Parathyroid adenoma (tissue), 2 donors: ENCODE data around the gene HOXD8.

ENCODE experiments used
- H2AFZ ChIP-seq: fragments of 300-600 bp; sonication (generic); one replicate; pipeline ENCODE4 v1.7.0; 2017; ENCODE audit warnings: antibody characterized with exemption, mild to moderate bottlenecking
- H3K27ac ChIP-seq: fragments of 300-600 bp; sonication (generic); one replicate; pipeline ENCODE4 v1.7.0; 2017
- H3K27me3 ChIP-seq: fragments of 300-600 bp; sonication (generic); one replicate; pipeline ENCODE4 v1.7.0; 2017; ENCODE audit warnings: low read length; ENCODE audit not compliant: control insufficient read depth, insufficient read depth
- H3K36me3 ChIP-seq: fragments of 300-600 bp; sonication (generic); one replicate; pipeline ENCODE4 v1.7.0; 2017; ENCODE audit warnings: low read length; ENCODE audit not compliant: control insufficient read depth, insufficient read depth
- H3K4me1 ChIP-seq: fragments of 300-600 bp; sonication (generic); one replicate; pipeline ENCODE4 v1.7.0; 2017; ENCODE audit warnings: control low read depth
- H3K4me2 ChIP-seq: fragments of 300-600 bp; sonication (generic); one replicate; pipeline ENCODE4 v1.7.0; 2017; ENCODE audit warnings: low read length
- H3K4me3 ChIP-seq: fragments of 300-600 bp; sonication (generic); one replicate; pipeline ENCODE4 v1.7.0; 2017; ENCODE audit warnings: low read depth, low read length
- H3K79me2 ChIP-seq: fragments of 300-600 bp; sonication (generic); one replicate; pipeline ENCODE4 v1.7.0; 2017; ENCODE audit warnings: control low read depth
- H3K9ac ChIP-seq: fragments of 300-600 bp; sonication (generic); one replicate; pipeline ENCODE4 v1.7.0; 2017; ENCODE audit warnings: mild to moderate bottlenecking
- H3K9me3 ChIP-seq: fragments of 300-600 bp; sonication (generic); one replicate; pipeline ENCODE4 v1.7.0; 2017; ENCODE audit warnings: low read length; ENCODE audit not compliant: control insufficient read depth
- TF ChIP-seq, protein P1 (sequence below): fragments of 300-600 bp; sonication (generic); IDR thresholded peaks from one replicate; pipeline ENCODE4 v1.7.0; 2017; ENCODE audit warnings: antibody characterized with exemption, mild to moderate bottlenecking
- donor health status: primary hyperparathyroidism.

Gene HOXD8

DNA sequence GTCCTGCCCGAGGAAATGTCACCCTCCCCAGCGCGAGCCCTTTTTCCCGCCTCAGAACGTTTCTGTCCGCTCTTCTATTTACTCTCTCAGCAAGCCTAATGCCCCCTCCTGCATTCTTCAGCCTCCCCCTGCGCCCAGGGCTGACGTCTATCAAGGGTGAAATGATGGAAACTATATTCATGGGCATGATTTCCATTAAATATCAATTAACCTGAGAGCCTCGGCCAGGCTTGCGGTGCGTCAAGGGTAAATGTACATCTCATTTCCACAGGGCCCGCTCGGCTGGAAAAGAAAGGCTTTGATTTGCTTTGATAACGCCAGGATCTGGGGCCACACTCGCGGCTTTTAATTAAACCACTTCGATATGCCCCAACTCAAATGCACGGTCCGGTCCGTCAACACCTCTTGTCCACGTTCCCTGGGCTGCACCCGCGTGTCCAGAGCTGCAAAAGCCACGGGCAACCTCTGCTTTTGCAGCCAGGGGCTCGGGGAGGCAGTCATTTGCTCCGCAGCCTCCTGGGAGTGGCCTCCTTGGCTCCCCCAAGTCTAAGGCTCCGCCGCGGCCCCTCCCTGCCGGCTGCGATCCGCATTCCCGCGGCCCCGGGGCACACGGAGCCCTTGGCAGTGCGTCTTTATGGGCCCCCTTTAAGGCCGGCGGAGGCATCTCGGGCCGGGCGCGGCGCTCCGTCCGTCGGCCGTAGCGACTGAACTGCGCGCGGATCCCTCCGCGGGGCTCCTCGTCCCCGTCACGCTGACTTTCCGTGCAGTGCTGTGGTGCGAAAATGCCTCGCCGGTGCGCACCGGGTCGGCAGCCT lies at the start of gene HOXD8:
Gene HOXD8, plus strand, starts transcription at position 724 of the 815 bp plus-strand sequence. CDS start 662 bp downstream, outside the sequence.
- Histone ChIP-seq H3K9ac (no peak within 1 kb of the TSS), H3K27ac (no peak within 1 kb of the TSS), H3K79me2 (no peaks in the 10 kb centered on the region), H3K4me2 (no peak within 1 kb of the TSS), H3K4me1 (no peaks in the 10 kb centered on the region), H3K36me3 (no peaks in the 10 kb centered on the region), H2AFZ (peak within 1 kb of the TSS; percentile 14), H3K4me3 (peak within 1 kb of the TSS; percentile 23), H3K9me3 (peaks cover 4% of the 10 kb centered on the region), H3K27me3 (peaks cover 20% of the 10 kb centered on the region)
- TF ChIP-seq, protein P1, sequence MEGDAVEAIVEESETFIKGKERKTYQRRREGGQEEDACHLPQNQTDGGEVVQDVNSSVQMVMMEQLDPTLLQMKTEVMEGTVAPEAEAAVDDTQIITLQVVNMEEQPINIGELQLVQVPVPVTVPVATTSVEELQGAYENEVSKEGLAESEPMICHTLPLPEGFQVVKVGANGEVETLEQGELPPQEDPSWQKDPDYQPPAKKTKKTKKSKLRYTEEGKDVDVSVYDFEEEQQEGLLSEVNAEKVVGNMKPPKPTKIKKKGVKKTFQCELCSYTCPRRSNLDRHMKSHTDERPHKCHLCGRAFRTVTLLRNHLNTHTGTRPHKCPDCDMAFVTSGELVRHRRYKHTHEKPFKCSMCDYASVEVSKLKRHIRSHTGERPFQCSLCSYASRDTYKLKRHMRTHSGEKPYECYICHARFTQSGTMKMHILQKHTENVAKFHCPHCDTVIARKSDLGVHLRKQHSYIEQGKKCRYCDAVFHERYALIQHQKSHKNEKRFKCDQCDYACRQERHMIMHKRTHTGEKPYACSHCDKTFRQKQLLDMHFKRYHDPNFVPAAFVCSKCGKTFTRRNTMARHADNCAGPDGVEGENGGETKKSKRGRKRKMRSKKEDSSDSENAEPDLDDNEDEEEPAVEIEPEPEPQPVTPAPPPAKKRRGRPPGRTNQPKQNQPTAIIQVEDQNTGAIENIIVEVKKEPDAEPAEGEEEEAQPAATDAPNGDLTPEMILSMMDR: no peak

DNA sequence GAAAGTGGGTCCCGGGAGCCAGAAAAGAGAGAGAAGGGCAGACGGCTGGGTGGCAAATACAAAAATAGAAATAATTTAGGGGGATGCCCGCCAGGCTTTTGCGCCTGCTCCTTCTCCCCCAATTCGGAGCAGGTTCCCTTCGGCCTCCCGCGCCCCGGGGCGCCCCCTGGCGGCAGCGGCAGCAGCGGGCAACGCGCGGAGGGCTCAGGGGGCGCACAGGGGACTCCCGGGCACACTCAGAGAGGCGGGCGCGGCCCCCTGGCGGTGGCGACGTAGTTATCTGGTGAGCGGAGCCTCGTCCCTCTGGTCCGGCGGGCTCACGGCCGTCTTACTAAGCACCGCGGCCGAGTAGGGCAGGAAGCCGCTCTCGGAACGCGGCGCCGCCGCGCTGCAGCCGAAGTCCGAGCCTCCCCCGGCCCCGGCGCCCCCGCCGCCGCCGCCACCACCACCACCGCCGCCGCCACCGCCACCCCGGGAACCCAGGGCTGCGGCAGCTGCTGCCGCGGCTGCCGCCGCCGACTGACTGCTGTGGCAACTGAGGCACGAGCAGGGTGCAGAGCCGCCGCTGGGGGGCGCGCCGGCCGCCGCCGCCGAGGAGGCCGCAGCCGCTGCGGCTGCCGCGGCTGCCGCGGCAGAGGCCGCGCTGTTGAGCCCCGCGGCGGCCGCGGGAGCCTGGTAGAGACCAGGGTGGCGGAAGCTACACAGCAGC lies 49.5 kb upstream of the HOXD8 start:
- H3K9ac ChIP-seq: no peak overlapping the region
- no peak overlapping the region for H3K27ac ChIP-seq
- no peaks in the 10 kb centered on the region for H3K36me3 ChIP-seq
- no peaks in the 10 kb centered on the region for H3K79me2 ChIP-seq
- no peak overlapping the region for H2AFZ ChIP-seq
- no peak overlapping the region for H3K4me2 ChIP-seq
- H3K9me3 ChIP-seq: peaks cover 5% of the 10 kb centered on the region
- H3K27me3 ChIP-seq: peaks cover 44% of the 10 kb centered on the region
- no peak overlapping the region for H3K4me3 ChIP-seq
- TF ChIP-seq, protein P1: peak; percentile 12
- no peaks in the 10 kb centered on the region for H3K4me1 ChIP-seq

DNA sequence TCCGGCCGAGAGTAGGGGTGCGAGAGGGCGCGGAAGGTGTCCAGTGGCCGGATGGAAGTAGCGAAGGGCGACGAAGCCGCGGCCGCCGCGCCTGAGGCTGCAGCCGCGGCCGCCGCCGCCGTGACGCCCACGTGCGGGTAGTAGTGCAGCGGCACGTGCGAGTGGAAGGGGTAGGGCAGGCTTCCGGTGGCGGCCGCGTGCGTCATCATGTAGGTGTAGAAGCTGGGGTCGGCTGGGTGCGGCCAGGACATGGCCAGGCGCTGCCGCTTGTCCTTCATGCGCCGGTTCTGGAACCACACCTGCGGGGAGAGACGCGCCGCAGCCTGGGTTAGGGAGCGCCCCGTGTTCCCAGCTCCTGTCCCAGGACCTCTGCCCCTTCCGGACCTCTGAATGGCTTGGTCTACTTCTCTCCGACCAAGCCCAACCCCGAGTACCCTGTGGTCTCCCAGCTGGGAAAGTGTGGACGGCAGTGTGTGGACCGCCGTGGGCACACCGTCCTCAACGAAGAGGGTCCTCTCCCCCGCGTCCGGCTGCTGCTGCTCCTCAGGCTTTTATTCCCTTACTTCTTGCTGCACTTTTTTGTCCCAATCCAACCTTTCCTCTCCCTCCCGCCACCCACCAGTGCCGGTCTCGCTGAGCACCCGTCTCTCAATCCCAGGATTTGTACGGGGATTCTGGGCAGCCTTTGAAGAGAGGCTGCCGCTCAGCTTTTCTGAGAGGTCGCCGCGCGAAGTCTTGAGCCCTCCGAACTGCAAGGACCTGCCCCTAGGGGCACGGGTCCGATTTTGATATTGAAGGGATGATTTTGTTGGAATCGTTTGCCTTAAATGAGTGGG lies 48.7 kb upstream of the HOXD8 start:
- Histone ChIP-seq H3K27ac (no peak overlapping the region), H3K4me1 (no peaks in the 10 kb centered on the region), H3K27me3 (peaks cover 44% of the 10 kb centered on the region), H3K9me3 (peaks cover 5% of the 10 kb centered on the region), H3K4me2 (no peak overlapping the region), H3K9ac (no peak overlapping the region), H2AFZ (no peak overlapping the region), H3K4me3 (no peak overlapping the region), H3K79me2 (no peaks in the 10 kb centered on the region), H3K36me3 (no peaks in the 10 kb centered on the region)
- TF ChIP-seq, protein P1: no peak

DNA sequence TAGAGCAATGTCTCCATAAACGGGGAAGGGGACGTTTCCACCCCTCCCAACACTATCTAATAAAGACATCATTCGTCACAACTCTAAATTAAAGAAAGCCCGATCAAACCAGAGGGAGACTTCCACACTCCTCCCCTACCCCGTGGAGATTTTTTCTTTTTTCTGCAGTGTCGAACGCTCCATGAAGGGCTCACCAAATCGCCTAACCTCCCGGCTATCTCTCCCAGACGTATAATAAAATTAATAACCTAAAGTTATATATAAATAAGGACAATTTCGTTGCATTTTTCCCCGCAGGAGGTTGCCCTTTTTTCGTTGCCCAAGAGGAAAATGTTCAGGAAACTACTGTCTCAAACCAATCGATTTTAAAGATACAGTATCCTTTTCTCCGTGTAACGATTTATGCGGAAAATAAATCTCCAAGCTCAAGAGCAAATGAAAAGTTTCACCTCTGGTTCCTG lies 48.1 kb upstream of the HOXD8 start:
- TF ChIP-seq, protein P1: no peak
- Histone ChIP-seq H3K4me1 (no peaks in the 10 kb centered on the region), H3K36me3 (no peaks in the 10 kb centered on the region), H3K4me2 (no peak overlapping the region), H3K4me3 (no peak overlapping the region), H2AFZ (no peak overlapping the region), H3K27me3 (peaks cover 44% of the 10 kb centered on the region), H3K9ac (no peak overlapping the region), H3K79me2 (no peaks in the 10 kb centered on the region), H3K9me3 (peaks cover 5% of the 10 kb centered on the region), H3K27ac (no peak overlapping the region)
